Measurements from ENCODE around the gene FKBP1B.
A peak's percentile ranks its signal among the peaks of the same experiment; 100 is the strongest.
"Not testable (repeated sequence)": the region's sequence is repeated elsewhere in the genome, so short reads cannot be mapped to it uniquely, and the experiment has no call there.

FKBP1B gene

DNA sequence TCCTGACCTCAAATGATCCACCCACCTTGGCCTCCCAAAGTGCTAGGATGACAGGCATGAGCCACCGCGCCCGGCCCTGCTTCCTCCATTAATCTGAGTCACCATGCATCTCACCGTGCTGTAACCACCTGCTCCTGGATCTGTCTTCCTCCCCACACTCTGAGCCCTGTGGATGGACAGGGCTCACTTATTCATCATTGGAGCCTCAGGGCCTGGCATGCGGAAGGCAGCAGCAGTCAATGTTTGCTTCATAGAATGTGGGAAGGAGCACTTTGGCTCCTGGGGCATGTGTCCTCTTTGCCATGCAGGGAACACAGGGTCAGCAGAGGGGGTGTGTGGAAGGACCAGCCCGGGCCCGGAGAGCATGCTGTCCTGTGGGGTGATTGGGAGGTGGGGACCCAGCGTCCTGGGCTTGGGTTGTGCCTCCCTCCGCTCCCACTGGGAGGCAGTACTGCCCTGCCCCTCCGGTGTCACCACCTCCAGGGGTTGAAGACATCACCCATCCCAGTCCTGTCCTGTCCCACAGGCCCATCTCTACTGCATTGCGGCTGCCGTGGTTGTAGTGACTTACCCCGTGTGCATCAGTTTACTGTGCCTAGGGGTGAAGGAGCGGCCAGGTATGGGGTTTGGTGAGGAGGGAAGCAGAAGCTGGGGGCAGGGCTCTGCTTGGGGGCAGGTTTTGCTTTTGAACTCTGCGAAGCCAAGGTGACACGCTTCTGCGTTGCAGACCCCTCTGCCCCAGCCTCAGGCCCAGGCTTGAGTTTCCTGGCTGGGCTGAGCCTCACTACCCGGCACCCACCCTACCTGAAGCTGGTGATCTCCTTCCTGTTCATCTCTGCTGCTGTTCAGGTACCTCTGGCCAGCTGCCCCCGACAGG lies 28.2 kb upstream of the FKBP1B start:
- DNase-seq (ENCODE audit: low read depth, low spot score) = peak; percentile 83
- peak overlapping the region; percentile 57 for H3K27ac ChIP-seq

DNA sequence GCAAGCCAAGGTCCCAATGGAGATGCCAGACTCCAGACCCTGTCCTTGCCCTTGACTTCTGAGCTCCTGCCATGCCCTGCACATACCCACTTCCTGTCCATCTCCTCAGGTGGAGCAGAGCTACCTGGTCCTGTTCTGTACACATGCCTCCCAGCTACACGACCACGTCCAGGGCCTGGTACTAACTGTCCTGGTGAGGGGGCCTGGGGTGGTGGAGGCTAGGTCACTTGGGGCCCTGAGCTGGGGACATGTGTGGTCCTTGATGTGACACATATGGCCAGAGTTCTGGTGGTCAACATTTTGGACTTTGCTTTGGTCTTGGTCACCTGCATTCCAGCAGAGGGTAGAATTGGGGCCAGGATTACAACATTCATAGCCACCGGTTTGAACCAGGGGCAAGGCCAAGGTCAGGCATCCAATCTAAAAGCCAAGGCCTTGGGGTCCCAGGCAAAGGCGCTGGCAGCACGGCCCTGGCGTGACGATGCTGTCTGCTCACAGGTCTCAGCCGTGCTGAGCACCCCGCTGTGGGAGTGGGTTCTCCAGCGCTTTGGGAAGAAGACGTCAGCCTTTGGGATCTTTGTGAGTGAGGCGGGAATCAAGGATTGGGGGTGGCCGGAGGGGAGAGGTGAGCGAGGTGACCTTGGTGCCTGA lies 27.1 kb upstream of the FKBP1B start:
- DNase-seq (ENCODE audit: low read depth, low spot score) = no peak

GRCh38 chr2:24022975-24023575 lies 26.5 kb upstream of the FKBP1B start:
- H3K27ac ChIP-seq = no peak overlapping the region
- DNase-seq (ENCODE audit: low read depth, low spot score) = no peak

More for the DNA sequence above, 27.1 kb upstream of the FKBP1B start:
- H3K27ac ChIP-seq = no peak overlapping the region

- no peak overlapping the region for H3K27ac ChIP-seq
- DNase-seq (ENCODE audit: low read depth, low spot score) = no peak
Observed at GRCh38 chr2:24024018-24024417, 25.5 kb upstream of the FKBP1B start.

DNA sequence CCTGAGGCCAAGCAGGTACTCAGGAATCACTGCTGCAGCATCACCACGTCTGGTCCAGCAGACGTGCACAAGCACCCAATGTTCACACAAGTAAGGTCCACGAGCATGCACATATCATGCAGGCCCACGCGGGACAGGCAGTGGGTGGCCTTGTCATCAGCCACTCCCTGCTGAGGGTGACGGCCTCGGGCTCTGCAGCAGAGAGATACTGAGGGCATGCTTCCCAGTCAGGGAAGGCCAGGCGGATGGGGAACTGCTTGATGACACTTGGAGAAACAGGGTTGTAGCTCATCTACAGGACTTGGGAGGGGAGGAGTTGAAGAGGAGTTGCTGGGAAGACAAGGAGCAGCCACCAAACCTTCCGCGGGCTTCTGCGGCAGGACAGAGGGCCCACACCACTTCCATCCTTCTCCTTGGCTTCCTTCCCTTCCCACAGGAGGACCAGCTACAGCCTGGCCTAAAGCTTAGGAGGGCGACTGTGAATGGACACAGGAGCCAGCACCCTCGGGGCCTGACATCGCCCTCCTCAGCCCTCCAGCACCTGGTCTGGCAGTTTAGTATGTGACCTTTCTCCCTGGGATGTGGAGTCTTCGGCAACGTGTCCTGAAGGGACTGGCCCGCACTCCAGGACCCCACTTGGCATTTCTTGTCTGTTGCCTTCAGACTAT lies 24.4 kb upstream of the FKBP1B start:
- no peak overlapping the region for H3K27ac ChIP-seq
- DNase-seq (ENCODE audit: low read depth, low spot score) = no peak

- no peak overlapping the region for H3K27ac ChIP-seq
- DNase-seq (ENCODE audit: low read depth, low spot score) = no peak
Observed at GRCh38 chr2:24026233-24026632, 23.3 kb upstream of the FKBP1B start.

GRCh38 chr2:24038786-24039499 lies 10.6 kb upstream of the FKBP1B start:
- H3K27ac ChIP-seq = no peak overlapping the region
- DNase-seq (ENCODE audit: low read depth, low spot score) = no peak

GRCh38 chr2:24040511-24040910 lies 9.0 kb upstream of the FKBP1B start:
- no peak for DNase-seq (ENCODE audit: low read depth, low spot score)
- H3K27ac ChIP-seq = no peak overlapping the region

- not testable (repeated sequence) for H3K27ac ChIP-seq; DNase-seq (ENCODE audit: low read depth, low spot score)
Observed at GRCh38 chr2:24043133-24043532, 6.4 kb upstream of the FKBP1B start.

DNA sequence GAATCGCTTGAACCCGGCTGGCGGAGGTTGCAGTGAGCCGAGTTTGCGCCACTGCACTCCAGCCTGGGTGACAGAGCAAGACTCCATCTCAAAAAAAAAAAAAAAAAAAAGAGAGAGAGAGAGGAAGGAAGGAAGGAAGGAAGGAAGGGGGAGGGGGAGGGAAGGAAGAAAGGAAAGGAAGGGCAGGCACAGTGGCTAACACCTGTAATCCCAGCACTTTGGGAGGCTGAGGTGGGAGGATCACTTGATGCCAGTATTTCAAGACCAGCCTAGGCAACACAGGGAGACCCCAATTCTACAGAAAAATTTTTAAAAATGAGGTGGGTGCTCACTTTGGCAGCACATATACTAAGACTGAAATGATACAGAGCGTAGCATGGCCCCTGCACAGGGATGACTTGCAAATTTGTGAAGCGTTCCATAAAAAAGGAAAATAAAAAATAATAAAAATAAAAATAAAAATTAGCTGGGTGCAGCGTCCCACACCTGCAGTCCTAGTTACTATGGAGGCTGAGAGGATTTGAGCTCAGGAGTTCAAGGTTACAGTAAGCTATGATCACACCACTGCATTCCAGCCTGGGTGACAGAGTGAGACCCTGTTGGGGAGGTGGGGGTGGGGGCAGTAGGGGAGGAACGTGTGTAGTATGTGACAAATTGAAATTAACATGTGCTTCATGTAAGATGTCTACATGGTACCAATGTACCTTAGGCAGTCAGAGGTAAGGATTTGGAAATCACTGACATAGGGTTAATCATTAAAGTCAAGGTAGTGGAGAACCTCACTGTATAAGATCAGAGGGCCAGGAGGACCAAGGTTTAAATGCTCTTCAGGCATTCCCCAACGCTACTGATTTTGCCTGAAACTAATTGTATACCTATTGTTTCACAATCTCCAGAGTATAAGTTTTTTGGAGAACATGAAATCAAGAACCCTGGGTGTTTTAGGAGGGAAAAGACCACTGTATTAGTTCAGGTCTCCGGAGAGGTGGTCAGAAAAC lies 3.7 kb upstream of the FKBP1B start:
- H3K27ac ChIP-seq = no peak overlapping the region
- no peak for DNase-seq (ENCODE audit: low read depth, low spot score)

DNA sequence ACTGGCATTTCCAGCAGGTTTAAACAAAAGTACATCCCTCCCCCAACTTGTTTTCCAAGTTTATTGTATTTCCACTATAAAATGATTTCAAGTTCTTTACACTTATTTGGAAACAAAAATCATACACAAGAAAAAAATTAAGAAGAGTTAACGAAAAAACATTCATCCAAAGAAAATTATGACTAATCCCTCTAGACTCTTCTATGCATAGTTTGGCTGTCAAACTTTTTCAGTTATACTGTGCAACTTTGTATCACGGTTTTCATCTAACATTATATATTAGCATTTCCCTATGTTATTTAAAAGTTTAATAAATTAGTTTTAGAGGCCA lies 3.0 kb upstream of the FKBP1B start:
- no peak overlapping the region for H3K27ac ChIP-seq
- no peak for DNase-seq (ENCODE audit: low read depth, low spot score)

DNA sequence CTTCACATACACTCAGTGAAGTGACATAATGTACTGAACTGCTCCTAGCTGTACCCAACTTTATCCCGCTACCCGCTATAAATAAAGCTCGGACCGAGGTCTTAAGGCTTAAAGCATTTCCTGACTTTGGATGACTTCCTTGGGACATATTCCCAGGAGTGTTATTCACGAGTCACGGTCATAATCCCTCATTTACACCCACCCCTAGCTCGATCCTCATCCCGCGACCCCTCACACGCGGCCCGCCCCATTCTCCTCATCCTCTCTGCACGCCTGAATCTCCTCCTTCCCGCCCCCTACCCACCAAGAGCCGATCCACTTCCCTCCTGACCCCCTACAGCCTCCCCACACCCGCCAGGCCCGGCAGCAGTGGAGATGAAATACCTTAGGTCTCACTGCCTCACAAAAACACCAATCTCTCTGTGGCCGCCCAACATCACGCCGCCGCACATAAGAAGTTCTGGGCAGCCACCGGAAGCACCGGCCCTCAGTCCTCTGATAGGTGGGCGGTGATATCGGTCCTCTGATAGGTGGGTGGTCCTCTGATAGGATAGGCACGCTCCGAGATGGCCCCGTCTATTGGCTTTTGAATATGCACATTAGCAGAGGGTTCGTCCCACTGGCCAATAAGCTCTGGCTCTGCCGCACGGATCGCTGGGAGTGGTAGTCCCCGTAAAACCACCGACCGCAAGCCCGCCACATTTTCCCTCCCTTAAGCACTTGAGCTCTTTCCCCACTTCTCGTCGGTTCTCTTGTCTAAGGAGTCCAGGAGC lies 2.4 kb upstream of the FKBP1B start, which contains the start of gene WDCP:
TSS of gene WDCP (minus strand) at position 462 of the 773 bp plus-strand sequence. CDS start 7,897 bp downstream, outside the sequence.
- DNase-seq (ENCODE audit: low read depth, low spot score) = peak; percentile 93
- H3K27ac ChIP-seq = no peak within 1 kb of the TSS

GRCh38 chr2:24047703-24048033 lies 1.9 kb upstream of the FKBP1B start:
- no peak for DNase-seq (ENCODE audit: low read depth, low spot score)
- no peak overlapping the region for H3K27ac ChIP-seq

DNA sequence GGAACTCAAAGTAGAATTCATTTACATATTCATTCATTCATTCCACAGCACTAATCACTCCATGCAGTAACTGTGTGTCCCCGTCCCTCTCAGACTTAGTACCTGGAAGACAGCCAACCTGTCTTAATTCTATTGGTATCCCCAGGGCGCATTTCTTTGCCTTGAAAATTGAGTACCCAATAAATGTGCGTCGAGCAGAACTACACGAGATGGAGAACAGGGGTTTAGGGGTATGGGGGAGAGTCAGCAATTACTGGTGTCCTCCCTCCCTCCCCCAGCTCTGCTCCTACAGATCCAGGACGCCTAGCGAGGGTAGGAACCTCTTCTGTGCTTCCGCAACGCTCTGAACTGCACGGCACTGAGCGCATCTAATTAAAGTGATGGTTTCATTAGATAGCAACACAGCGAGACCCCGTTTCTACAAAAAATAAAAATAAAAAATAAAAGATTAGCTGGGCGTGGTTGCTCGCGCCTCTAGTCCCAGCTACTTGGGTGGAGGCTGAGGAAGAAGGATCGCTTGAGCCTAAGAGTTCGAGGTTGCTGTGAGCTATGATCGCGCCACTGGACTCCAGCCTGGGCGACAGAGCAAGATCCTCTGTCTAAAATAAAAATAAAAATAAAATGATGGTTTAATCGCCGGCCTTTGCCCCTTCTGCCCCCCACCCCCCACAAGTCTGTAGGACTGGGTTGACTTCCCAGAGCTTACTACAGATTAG lies 614 bp upstream of the FKBP1B start:
- no peak for DNase-seq (ENCODE audit: low read depth, low spot score)
- H3K27ac ChIP-seq = no peak overlapping the region

DNA sequence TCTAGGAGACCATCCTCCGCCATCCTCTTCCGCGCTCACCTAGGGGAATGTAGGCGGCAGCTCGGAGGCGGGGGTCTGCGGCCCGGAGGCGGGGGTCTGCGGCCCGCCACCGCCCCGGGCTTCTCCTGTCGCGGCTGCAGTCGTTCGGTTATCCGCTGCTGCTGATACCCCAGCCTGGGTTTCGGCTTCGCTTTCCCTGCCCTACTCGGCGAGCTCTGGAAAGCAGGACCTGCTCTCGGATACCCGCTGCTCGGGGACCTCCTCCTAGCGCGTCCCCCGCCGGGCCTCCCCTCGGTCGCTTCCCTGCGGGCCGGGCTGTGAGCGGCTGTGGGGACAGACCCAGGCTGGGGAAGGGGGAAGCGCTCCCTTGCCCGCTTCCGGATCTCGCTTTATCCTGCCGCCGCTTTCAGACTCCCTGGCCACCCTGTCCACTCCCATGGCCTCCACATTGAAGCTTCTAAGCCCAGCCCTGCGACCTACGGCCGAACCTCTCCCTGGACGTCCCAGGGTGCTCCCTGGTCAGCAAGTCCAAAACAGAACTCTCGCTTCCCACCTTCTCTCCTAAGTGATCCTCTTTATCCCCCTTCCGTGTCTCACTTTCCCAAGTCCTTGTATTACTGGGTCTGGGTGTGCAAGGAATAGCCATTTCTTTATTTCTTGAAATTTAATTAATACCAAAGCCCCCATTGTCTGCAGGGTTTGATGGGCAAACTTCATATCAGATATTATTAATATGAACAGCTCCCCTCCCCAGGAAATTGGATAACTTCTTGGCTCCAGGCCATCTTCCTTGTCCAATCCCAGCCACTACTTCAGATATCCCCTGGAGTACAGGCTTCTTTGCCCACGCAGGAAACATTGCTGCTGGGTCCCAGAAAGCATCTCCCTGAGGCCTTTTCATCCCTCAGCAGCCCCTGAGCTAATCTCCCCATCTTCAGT lies 769 bp downstream of the FKBP1B start:
- no peak overlapping the region for H3K27ac ChIP-seq
- no peak for DNase-seq (ENCODE audit: low read depth, low spot score)

GRCh38 chr2:24051833-24052232 lies 2.3 kb downstream of the FKBP1B start:
- no peak overlapping the region for H3K27ac ChIP-seq
- no peak for DNase-seq (ENCODE audit: low read depth, low spot score)

DNA sequence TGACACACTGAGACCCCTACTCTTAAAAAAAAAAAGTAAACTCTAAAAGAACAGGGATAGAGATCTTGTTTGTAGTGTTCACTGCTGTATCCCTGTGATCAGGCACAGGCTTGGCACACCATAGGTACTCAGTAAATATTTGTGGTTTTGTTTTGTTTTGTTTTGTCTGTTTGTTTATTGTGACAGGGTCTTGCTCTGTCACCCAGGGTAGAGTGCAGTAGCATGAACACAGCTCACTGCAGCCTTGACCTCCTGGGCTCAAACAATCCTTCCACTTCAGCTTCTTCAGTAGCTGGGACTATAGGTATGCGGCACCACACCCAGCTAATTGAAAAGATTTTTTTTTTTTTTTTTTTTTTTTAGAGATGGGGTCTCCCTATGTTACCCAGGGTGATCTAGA lies 3.4 kb downstream of the FKBP1B start:
- H3K27ac ChIP-seq = no peak overlapping the region
- DNase-seq (ENCODE audit: low read depth, low spot score) = no peak

Measured in epithelial cell of prostate (primary cell).